Activated T-helper 9 cell treated with anti-CD3 and anti-CD28 coated beads, Interleukin-2, amount 50 U/mL, for 16 hours (primary cell): ENCODE results near the gene DNMT3L.
"Not testable (repeated sequence)": the region's sequence is repeated elsewhere in the genome, so short reads cannot be mapped to it uniquely, and the experiment has no call there.

Experiments used
- DNase-seq: peaks from one replicate; pipeline ENCODE4 v3.0.0-alpha.2; 2020; ENCODE audit warnings: low read depth

The DNMT3L gene

GRCh38 chr21:44197156-44197516 is 64.6 kb downstream of the DNMT3L start:
- not testable (repeated sequence) for DNase-seq
